Stimulated activated CD8-positive, alpha-beta memory T cell treated with anti-CD3 and anti-CD28 coated beads, Interleukin-7, amount 100 ng/mL, for 4 hours (primary cell): Measurements from ENCODE around the gene COX5B.
"Not testable (repeated sequence)": the region's sequence is repeated elsewhere in the genome, so short reads cannot be mapped to it uniquely, and the experiment has no call there.

Experiments used
- DNase-seq, 2 donors: peaks; one replicate each; pipeline ENCODE4 v3.0.0-alpha.2; 2020; ENCODE audit warnings: low read depth in 2 of 2

Gene COX5B

GRCh38 chr2:97645695-97646629 is at the start of gene COX5B:
Gene COX5B, plus strand, starts transcription at chr2:97646062. Its CDS starts 25 bp downstream, at chr2:97646087.
- peak; percentile 98 to 99 for DNase-seq

DNA sequence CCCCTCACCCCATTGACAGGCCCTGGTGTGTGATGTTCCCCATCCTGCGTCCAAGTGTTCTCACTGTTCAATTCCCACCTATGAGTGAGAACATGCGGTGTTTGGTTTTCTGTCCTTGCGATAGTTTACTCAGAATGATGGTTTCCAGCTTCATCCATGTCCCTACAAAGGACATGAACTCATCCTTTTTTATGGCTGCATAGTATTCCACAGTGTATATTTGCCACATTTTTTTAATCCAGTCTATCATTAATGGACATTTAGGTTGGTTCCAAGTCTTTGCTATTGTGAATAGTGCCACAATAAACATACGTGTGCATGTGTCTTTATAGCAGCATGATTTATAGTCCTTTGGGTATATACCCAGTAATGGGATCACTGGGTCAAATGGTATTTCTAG is 49.7 kb upstream of the COX5B start:
- DNase-seq = not testable (repeated sequence)

DNA sequence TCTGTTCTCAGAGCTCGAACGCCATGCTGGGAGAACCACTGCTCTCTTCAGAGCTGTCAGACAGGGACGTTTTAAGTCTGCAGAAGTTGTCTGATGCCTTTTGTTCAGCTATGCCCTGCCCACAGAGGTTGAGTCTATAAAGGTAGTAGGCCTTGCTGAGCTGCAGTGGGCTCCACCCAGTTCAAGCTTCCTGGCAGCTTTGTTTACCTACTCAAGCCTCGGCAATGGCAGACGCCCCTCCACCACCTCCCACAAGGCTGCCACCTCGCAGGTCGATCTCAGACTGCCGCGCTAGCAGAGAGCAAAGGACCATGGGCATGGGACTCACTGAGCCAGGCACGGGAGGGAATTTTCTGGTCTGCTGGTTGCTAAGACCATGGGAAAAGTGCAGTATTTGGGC is 44.3 kb upstream of the COX5B start:
- DNase-seq = not testable (repeated sequence)

DNA sequence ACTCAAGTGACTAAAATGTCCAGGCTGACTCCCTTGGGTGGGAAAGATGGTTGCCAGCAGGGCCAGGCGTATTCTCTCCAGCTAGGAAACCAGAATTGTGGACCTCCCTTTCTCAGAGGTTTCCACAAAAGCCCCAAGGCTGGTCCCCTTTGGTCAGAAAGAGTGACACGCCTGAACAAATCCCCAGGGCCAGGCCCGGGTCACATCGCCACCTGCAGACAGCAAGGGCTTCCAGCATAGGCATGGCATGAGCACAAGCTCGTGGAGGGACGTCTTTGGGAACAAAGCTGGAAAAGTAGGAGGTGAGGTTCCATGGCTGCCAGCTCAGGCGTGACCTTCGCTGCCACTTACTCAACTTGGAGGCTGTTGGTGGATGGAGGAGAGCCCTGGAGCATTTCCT is 40.8 kb upstream of the COX5B start:
- DNase-seq = not testable (repeated sequence)

- not testable (repeated sequence) for DNase-seq
Measured at GRCh38 chr2:97605524-97606339, 40.1 kb upstream of the COX5B start.

DNA sequence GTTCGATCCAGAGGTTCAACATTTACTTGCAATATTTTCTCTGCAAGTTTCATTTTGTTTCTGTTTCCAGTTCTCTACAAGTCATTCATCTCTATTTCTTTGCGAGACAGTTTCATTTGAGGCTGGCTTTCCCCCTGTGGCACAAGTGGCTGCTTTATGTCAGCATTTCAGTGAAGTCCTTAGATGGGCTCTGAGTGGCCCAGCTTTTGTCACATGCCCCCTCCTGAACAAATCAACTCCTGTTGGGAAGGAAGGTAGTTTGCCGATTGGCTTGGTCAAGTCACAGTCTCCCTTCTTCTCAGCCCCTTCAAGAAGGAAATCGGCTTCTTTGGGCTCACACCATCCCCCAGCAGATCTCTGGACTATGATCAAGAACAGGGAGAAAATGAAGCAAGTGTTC is 37.1 kb upstream of the COX5B start:
- not testable (repeated sequence) for DNase-seq

DNA sequence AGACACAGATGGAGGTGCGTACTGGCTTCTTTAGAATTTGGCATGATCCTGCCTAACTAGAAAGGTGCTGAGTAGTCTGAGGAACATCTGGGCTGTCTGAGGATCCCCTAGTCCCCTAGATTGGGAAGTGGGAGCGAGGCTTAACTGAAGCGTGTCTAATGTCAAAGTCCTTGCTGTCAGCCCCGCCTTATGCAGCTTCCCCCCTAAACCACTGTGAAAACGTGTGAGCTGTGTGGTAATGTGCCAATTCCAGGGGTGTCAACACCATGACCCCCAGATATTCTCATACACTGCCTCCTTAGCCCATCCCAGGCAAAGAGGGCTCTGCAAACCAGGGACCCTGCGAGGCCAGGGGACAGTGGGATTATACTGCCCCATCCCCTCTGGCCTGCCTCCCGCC is 34.0 kb upstream of the COX5B start:
- not testable (repeated sequence) for DNase-seq

DNA sequence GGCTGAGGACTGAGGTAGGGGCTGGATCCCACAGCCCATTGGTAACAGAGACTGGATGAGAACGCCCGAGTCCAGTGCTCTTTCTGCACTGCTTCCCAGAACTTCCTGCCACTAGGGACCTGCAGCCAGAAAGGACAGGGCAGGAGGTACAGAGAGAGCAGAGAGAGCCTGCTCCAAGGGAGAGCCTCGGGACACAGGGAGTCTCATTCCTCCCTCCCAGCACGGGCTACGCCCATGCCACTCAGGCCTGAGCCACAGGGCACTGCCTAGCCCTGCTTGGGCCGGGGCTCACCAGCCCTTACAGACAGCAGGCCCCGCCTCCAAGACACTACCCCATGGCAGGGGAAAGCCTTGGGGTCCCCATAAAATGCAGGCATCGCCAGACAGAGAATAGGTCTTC is 30.1 kb upstream of the COX5B start:
- DNase-seq = not testable (repeated sequence)

DNA sequence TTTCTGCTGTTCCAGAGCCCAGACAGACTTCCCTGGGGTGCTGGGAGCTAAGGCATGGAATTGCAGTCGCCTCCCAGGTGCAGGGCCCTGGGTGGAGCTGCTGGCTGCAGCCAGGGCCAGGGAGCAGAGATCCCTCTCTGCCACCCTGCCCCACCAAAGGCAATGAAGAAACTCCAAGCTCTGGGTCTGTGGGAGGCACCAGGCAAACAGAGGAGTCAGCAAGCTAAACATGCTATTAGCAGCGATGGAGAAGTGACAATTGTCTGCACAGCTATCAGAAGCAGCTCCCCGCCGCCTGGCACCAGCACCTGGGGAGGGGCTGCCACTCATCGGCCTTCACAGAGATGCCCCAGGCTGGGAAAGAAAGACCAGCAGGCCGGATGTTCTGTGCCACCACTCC is 28.0 kb upstream of the COX5B start:
- DNase-seq = no peak

DNA sequence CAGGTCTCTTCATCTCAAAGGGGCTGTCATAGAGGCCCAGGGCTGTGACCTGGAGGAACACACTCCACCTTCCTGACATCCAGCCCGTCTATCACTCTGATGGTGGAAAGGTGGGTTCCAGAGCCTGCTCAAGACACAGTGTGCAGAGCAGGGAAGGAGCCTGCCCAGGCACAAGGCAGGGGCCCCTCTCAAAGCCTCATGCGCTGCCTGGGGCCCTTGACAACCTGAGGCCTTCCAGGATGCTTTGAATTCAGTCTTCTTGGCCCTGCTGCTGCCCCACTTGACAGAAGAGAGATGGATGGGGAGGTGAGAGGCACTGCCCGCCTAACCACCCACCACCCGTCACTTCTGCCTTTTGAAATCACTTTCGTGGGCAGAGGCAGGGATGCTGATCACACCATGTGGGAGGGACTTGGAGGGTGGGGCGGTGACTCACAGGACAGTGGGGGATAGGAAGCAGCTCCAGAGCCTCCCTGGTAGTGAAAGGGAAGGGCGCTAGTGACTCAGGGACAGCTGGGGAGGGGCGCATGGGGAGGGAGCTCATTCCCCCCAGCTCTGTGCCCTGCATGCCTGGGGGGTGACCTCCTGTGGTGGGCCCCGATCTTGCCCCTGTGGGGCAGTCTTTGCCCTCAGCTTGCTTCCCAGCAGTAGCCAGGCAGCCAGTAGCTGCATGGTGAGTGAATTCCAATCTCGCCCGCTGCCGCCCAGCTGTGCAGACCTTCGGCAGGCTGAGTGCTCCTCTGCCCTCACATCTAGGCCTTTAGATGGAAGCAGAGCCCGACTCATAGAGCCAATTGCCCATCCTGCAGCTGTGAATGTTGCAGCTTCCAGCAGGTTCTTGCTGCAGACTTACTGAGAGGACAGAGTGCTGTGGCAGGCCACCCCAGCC is 26.7 kb upstream of the COX5B start:
- DNase-seq = not testable (repeated sequence)

- DNase-seq = not testable (repeated sequence)
Measured at GRCh38 chr2:97620492-97620891, 25.4 kb upstream of the COX5B start.

DNA sequence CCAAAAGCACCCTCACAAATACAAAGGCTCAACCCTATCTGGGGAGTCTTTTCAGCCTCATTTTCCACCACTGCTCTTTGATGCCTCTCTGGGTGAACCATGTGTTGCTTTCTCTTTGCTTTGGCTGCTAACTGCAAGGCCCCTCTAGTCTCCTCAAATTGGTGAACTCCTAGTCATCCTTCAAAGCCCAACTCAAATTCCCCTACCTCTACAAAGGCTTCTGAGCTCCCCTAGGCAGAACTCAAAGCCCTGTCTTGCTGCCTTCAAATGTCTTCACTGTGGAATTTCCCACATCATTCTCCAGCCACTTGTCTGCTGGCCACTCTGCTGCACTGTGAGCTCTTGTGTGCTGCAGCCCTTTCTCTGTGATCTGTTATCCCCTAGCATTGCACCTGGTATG is 22.9 kb upstream of the COX5B start:
- DNase-seq = not testable (repeated sequence)

GRCh38 chr2:97625354-97626048 is 20.4 kb upstream of the COX5B start:
- not testable (repeated sequence) for DNase-seq

- DNase-seq = not testable (repeated sequence)
Measured at GRCh38 chr2:97626049-97626430, 19.8 kb upstream of the COX5B start.

DNA sequence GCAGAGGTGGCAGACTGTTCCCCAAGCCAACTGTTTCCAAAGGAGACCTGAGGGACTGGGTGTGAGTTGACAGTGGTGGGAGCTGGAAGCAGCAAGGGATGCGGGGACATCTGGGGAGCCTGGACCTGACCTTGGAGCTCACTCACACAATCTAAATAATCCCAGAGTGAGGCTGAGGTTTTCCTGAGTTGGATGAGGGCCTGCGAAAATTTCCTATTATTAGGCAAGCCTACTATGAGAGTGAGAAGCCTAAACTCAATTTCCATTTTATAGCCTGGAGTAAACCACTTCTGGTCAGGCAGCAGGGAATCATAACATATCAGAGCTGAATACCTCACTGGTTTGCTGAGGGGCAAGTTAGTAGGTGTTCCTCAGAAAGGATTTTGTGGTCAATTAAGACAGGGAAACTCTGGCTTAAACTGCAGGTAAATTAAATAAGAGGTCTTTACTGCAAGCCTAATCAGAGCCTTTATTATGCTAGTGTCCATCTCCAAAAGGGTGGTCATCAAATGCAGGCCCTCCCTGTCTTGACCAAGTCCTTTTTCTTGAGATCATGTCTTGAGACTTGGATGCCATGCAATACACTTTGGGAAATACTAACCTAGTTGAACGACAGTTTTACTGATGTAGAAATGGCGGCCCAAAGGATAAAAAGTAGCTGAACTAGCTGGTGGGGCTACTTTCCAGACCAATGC is 1.7 kb upstream of the COX5B start:
- no peak for DNase-seq

GRCh38 chr2:97645112-97645694 is 659 bp upstream of the COX5B start:
- peak in 1 of 2 donors; percentile 48 for DNase-seq

DNA sequence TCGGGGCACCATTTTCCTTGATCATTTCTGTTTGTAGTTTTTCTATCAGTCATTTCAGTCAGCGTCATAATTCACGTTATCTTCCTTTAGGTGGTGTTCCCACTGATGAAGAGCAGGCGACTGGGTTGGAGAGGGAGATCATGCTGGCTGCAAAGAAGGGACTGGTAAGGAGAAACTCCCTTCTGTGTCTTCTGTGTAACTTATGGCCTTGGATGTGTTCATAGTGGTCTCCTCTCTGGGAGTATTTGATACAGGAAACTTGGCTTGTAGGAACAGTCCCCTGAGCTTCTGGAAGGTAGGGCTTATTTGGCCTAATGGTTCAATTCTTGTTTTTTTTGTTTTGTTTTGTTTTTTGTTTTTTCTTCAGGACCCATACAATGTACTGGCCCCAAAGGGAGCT is 1.1 kb downstream of the COX5B start:
- DNase-seq = no peak

- no peak for DNase-seq
Measured at GRCh38 chr2:97651114-97651513, 5.3 kb downstream of the COX5B start.

GRCh38 chr2:97653473-97653872 is 7.6 kb downstream of the COX5B start:
- no peak for DNase-seq

DNA sequence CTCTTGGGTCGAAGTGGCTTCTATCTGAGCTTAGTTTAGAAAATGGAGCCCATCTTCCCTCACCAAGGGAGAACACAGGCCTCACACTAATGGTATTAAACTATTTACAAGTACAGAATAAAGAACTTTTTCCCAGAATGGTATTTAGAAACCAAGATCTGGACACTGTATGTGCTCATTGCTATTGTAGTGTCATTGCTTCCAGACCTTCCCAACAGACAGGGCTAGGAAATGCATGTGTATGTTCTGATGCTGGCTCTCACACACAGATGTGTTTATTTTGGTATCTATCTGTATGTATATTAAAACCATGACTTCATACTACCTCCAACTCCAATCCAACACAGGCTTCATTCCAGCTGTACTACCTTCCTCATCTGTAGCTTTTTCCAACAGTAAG is 8.0 kb downstream of the COX5B start:
- DNase-seq = no peak
